GM12872 (cell line): ENCODE measurements around the gene KCNK4.

ENCODE experiments used
- TF ChIP-seq, protein P1 (sequence below): IDR thresholded peaks from 3 replicates; pipeline ENCODE4 v1.5.1; 2011; ENCODE audit warnings: low read depth, mild to moderate bottlenecking, low read length, moderate library complexity; ENCODE audit not compliant: insufficient read depth

Gene KCNK4

DNA sequence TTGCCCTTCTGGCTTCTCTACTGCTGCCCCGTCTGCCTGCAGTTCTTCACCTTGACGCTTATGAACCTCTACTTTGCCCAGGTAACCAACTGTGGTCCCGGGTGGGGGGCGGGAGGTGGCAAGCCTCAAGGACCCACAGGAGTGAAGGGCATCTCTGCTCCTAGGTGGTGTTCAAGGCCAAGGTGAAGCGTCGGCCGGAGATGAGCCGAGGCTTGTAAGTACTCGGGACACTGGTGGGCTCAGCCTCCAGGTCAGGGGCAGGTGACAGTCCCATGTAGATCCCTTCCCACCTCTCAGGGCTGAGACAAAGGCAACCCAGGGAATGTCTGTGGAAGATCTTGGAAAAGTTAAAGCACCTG lies 4.3 kb upstream of the KCNK4 start:
- TF ChIP-seq, protein P1, sequence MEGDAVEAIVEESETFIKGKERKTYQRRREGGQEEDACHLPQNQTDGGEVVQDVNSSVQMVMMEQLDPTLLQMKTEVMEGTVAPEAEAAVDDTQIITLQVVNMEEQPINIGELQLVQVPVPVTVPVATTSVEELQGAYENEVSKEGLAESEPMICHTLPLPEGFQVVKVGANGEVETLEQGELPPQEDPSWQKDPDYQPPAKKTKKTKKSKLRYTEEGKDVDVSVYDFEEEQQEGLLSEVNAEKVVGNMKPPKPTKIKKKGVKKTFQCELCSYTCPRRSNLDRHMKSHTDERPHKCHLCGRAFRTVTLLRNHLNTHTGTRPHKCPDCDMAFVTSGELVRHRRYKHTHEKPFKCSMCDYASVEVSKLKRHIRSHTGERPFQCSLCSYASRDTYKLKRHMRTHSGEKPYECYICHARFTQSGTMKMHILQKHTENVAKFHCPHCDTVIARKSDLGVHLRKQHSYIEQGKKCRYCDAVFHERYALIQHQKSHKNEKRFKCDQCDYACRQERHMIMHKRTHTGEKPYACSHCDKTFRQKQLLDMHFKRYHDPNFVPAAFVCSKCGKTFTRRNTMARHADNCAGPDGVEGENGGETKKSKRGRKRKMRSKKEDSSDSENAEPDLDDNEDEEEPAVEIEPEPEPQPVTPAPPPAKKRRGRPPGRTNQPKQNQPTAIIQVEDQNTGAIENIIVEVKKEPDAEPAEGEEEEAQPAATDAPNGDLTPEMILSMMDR = no peak

DNA sequence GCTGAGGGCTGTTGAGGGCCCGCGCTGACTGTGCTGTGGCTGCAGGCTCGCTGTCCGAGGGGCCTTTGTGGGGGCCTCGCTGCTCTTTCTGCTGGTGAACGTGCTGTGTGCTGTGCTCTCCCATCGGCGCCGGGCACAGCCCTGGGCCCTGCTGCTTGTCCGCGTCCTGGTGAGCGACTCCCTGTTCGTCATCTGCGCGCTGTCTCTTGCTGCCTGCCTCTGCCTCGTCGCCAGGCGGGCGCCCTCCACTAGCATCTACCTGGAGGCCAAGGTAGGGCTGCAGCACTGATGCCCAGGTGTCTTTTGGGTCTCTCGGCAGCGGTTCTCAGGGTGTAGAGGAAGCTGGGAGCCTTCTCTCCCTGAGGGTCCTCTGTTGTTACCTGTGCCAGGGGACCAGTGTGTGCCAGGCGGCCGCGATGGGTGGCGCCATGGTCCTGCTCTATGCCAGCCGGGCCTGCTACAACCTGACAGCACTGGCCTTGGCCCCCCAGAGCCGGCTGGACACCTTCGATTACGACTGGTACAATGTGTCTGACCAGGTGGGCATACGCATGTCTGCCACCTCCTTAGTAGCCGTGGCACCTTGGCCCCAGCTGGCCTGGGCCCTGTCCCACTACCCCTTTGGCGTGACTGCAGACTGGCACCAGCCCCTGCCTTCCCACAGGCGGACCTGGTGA lies 3.3 kb upstream of the KCNK4 start:
- TF ChIP-seq, protein P1 = no peak

DNA sequence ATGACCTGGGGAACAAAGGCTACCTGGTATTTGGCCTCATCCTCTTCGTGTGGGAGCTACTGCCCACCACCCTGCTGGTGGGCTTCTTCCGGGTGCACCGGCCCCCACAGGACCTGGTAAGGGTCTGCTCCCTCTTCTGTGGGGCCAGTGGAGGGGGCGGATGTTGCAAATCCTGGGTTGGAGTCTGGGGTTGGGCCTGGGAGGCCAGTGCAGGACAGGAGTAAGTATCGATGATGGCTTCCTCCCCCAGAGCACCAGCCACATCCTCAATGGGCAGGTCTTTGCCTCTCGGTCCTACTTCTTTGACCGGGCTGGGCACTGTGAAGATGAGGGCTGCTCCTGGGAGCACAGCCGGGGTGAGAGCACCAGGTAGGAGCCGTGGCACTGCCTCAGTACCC lies 2.8 kb upstream of the KCNK4 start:
- TF ChIP-seq, protein P1 = no peak

- TF ChIP-seq, protein P1 = no peak
These were observed 2.0 kb upstream of the KCNK4 start for GRCh38 chr11:64289002-64289564.

DNA sequence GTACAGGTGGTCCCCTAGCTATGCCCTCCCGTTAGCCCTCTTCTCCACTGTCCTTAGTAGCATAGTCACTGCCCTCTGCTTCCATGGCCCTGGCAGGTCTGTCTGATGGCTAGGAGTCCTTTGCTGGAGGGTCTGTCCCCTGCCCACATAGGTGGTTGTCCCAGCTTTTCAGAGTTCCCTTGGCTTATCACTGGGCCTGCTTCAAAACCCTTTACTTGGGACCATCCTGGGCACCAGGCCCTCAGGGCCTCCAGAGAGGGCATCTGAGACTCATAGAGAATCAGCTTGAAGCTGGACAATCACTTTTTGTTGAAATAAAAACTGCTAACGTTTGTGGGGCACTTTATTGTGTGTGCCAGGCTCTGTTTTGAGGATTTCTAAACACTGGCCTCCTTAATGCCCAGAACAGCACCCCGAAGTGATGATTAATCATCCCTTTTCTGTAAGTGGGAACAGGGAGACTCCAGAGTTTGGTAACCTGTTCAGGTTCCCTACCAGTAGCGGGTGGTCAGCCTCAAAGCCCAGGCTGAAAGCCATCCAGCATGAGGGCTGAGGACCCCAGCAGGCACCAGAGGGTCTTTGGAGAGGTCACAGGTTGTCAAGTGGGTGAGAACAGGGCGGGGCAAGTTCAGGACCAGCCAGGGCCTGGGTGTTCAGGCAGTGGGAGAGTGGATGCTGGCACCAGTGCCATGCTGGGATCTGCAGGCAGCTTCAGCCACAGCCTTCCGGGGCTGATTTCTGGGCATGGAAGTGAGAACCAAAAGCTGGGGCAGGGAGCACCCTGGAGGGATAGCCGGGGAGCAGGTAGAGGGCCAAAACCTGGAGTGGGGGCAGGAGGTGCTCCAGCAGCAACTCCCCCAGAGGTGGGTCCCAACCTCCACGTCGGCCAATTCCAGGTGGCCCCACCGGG lies 495 bp upstream of the KCNK4 start:
- TF ChIP-seq, protein P1 = no peak

DNA sequence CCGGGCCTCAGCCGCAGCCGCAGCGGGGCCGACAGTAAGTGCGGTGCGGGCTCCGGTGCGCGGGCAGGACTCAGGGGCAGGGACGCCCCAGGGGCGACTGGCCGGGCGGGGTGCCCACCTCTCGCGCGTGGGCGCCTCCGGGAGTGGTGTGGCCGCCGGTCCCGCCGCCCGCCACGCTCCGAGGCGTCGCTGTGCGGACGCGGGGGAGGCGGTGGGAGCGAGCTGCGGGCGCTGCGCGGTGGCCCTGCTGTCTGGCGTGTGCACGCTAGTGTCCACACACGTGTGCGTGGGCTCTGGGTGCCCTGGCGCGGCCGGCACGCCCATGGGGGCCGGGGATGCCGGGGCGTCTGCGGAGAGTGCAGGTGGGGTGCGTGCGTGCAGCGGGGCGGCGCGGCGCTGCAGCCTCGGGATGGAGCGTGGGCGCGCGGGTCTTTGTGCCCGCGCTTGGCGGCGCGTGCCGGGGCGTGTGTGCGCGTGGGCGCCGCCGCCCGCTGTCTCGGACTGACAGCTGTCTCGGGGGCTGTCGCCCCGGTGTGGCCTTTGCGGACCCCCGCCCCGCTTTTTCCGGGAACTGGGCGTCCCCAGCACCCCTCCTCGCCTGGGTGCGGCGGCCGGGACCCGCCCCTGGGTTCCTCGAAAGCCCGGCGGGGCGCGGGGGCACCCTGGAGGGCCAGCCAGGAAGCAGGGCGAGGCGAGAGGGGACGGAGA lies 804 bp downstream of the KCNK4 start:
- TF ChIP-seq, protein P1 = no peak
